Prostate gland (tissue), 2 donors: Measurements from ENCODE around the gene DNAH5. TPM values are rescaled to one million over a fixed set of nuclear protein-coding genes. Genes with fewer than 3 reads are reported as not detected.

ENCODE experiments used
- DNase-seq: peaks from one replicate; pipeline ENCODE4 v3.0.0-alpha.2; 2019; ENCODE audit warnings: low spot score
- H3K27ac ChIP-seq, 2 donors: fragments of 200-600 bp; sonication (generic); 2 replicates each; pipeline ENCODE4 v1.5.1; 2017 to 2019
- H3K27me3 ChIP-seq: fragments of 200-600 bp; sonication (generic); replicated peaks from 2 replicates; pipeline ENCODE4 v1.5.1; 2019; ENCODE audit not compliant: insufficient read depth
- H3K36me3 ChIP-seq, 2 donors: fragments of 200-600 bp; sonication (generic); 1 replicate in 1 of 2; 2 replicates in 1 of 2; pipeline versions ENCODE4 v1.5.1 to v1.8.1; 2017 to 2019
- H3K4me1 ChIP-seq: fragments of 200-600 bp; sonication (generic); replicated peaks from 2 replicates; pipeline ENCODE4 v1.5.1; 2019
- H3K4me3 ChIP-seq, 2 donors: fragments of 200-600 bp; sonication (generic); 2 replicates each; pipeline ENCODE4 v1.5.1; 2017 to 2019
- H3K9me3 ChIP-seq: fragments of 200-600 bp; sonication (generic); 2 replicates; pipeline ENCODE4 v1.5.1; 2017
- POLR2A ChIP-seq: fragments of 450-650 bp; IDR thresholded peaks from one replicate; pipeline ENCODE4 v1.6.1; 2016; ENCODE audit warnings: antibody characterized with exemption, mild to moderate bottlenecking
- POLR2AphosphoS5 ChIP-seq: sonication (generic); formaldehyde crosslinking; IDR thresholded peaks from one replicate; pipeline ENCODE4 v1.6.1; 2017; ENCODE audit warnings: antibody characterized with exemption
- whole genome bisulfite sequencing: methylation state at CpG from one replicate; pipeline ENCODE4 v1.1.5; 2018; 5-methylcytosine and 5-hydroxymethylcytosine counted together
- intact Hi-C: fragments of 100-400 bp; cut with DNase I; formaldehyde crosslinking; loops from one replicate; pipeline ENCODE4 v1.14.2; 2022
- total RNA-seq, 2 donors: library from RNA; depleted of rRNA; stranded (reverse); fragments of >200 nt; gene quantifications; one replicate each; pipeline ENCODE4 v1.1.0, GENCODE V29; 2016
- TF ChIP-seq, protein P1 (sequence below), 4 experiments: fragments of 200-600 bp in 2 of 4; fragments of 450-650 bp in 2 of 4; sonication (generic) in 2 of 4; IDR thresholded peaks; 1 replicate in 3 of 4; 2 replicates in 1 of 4; pipeline ENCODE4 v1.5.1; 2016 to 2019; ENCODE audit warnings: antibody characterized with exemption in 4 of 4, mild to moderate bottlenecking in 2 of 4, moderate library complexity in 2 of 4

DNAH5 gene, protein sequence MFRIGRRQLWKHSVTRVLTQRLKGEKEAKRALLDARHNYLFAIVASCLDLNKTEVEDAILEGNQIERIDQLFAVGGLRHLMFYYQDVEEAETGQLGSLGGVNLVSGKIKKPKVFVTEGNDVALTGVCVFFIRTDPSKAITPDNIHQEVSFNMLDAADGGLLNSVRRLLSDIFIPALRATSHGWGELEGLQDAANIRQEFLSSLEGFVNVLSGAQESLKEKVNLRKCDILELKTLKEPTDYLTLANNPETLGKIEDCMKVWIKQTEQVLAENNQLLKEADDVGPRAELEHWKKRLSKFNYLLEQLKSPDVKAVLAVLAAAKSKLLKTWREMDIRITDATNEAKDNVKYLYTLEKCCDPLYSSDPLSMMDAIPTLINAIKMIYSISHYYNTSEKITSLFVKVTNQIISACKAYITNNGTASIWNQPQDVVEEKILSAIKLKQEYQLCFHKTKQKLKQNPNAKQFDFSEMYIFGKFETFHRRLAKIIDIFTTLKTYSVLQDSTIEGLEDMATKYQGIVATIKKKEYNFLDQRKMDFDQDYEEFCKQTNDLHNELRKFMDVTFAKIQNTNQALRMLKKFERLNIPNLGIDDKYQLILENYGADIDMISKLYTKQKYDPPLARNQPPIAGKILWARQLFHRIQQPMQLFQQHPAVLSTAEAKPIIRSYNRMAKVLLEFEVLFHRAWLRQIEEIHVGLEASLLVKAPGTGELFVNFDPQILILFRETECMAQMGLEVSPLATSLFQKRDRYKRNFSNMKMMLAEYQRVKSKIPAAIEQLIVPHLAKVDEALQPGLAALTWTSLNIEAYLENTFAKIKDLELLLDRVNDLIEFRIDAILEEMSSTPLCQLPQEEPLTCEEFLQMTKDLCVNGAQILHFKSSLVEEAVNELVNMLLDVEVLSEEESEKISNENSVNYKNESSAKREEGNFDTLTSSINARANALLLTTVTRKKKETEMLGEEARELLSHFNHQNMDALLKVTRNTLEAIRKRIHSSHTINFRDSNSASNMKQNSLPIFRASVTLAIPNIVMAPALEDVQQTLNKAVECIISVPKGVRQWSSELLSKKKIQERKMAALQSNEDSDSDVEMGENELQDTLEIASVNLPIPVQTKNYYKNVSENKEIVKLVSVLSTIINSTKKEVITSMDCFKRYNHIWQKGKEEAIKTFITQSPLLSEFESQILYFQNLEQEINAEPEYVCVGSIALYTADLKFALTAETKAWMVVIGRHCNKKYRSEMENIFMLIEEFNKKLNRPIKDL (N-terminal part only)
- 1 to 10 TPM; 3.7 to 6.8 TPM for total RNA-seq

DNA sequence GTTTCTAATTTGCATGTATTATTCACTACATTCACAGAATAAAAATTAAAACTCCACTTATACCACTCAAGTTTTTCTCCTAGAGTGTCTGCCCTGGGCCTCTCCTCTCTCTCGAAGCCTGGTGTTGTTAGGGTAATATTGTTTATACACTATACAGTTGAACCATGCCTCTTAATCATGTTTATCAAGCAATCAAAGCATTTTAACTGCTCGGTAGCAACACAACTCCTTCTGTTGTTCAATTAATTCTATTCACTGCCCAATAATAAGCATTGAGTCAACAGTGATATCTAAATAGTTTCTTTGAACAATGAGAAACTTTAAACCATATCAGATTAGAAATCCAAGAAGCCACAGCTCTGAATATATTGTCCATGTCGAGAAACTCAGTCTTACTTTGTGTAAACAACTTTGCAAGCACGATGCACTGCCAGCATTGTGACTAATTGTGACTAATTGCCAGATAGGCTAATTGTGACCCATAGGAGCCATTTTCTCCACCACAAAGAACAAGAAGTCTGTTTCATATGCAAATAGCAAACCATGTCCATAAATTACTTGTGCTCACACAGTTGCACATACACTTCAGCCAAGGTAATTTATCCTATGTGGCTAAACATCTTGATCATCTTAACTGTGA lies at the start of gene DNAH5:
Gene DNAH5 (minus strand): TSS at position 129 of the 640 bp plus-strand sequence. CDS start 250 bp downstream, outside the sequence.
- Histone ChIP-seq H3K27me3 (no peaks in the 10 kb centered on the region), H3K4me1 (no peaks in the 10 kb centered on the region), H3K27ac (peak within 1 kb of the TSS in 1 of 2 donors; percentile 17), H3K36me3 (no peaks in the 10 kb centered on the region), H3K9me3 (no peaks in the 10 kb centered on the region), H3K4me3 (no peak within 1 kb of the TSS)
- intact Hi-C loops: no loop called here
- WGBS: 13% methylated on average over 4 of the region's 4 CpGs
- no peak for DNase-seq
- TF ChIP-seq, protein P1, sequence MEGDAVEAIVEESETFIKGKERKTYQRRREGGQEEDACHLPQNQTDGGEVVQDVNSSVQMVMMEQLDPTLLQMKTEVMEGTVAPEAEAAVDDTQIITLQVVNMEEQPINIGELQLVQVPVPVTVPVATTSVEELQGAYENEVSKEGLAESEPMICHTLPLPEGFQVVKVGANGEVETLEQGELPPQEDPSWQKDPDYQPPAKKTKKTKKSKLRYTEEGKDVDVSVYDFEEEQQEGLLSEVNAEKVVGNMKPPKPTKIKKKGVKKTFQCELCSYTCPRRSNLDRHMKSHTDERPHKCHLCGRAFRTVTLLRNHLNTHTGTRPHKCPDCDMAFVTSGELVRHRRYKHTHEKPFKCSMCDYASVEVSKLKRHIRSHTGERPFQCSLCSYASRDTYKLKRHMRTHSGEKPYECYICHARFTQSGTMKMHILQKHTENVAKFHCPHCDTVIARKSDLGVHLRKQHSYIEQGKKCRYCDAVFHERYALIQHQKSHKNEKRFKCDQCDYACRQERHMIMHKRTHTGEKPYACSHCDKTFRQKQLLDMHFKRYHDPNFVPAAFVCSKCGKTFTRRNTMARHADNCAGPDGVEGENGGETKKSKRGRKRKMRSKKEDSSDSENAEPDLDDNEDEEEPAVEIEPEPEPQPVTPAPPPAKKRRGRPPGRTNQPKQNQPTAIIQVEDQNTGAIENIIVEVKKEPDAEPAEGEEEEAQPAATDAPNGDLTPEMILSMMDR (IDR thresholded peaks at IDR 0.05): no peak
- TF ChIP-seq POLR2A: no peak
- no peak for TF ChIP-seq POLR2AphosphoS5

DNA sequence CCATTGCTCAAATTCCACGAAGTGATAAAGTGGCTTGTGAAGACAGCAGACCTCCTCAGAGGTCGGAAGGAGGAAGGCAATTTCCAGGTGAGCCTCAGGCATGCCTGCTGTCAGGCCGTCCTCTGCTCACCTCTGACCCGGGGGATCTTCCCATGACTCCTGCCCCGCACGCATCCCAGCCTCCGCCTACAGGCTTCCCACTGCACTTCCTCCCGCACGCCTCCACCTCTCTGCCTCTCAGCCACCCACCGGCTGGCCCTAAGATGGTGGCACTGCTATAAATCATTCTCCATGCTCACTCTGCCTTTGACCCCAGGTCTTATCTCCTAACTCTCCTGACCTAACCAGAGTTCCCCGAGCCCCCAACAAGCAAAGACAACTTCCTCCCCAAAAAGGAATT lies 49.4 kb upstream of the DNAH5 start:
- DNase-seq: no peak
- Histone ChIP-seq H3K36me3 (no peaks in the 10 kb centered on the region), H3K9me3 (no peaks in the 10 kb centered on the region), H3K4me3 (no peak overlapping the region), H3K27ac (no peak overlapping the region), H3K27me3 (no peaks in the 10 kb centered on the region), H3K4me1 (no peaks in the 10 kb centered on the region)
- intact Hi-C loops: loop anchor here (5.0 kb wide), 1 partner anchor 358 kb away; no protein-coding TSS in a partner anchor
- TF ChIP-seq POLR2A (no peak), POLR2AphosphoS5 (no peak)
- TF ChIP-seq, protein P1 (IDR thresholded peaks at IDR 0.05): no peak
- WGBS: 90% methylated on average over 11 of the region's 11 CpGs

DNA sequence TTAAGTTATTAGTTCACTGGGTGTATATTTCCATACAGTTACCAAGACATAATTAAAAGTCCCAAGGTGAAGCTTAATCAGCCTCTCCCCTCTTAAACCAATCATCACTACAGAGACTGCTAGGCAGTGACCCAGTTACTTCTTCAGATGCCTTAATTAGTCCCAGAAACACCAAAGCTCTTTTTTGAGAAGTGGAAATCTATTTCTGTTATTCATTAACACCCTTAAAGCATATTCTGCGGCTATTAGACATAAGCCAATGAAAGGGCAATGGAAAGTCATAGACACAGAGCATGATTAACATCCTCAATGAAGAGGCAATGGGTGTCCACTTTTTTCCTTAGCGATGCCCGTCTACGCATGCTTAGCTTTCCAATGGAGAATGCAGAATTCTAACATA lies 48.3 kb upstream of the DNAH5 start:
- H3K27ac ChIP-seq: no peak overlapping the region
- no peak overlapping the region for H3K4me3 ChIP-seq
- no peaks in the 10 kb centered on the region for H3K4me1 ChIP-seq
- TF ChIP-seq POLR2A (no peak), POLR2AphosphoS5 (no peak)
- TF ChIP-seq, protein P1 (IDR thresholded peaks at IDR 0.05): no peak
- H3K36me3 ChIP-seq: no peaks in the 10 kb centered on the region
- no peak for DNase-seq
- no peaks in the 10 kb centered on the region for H3K27me3 ChIP-seq
- over 99% methylated on average over 4 of the region's 4 CpGs for WGBS
- H3K9me3 ChIP-seq: no peaks in the 10 kb centered on the region
- intact Hi-C loops: loop anchor here (5.0 kb wide), 1 partner anchor 360 kb away; no protein-coding TSS in a partner anchor

DNA sequence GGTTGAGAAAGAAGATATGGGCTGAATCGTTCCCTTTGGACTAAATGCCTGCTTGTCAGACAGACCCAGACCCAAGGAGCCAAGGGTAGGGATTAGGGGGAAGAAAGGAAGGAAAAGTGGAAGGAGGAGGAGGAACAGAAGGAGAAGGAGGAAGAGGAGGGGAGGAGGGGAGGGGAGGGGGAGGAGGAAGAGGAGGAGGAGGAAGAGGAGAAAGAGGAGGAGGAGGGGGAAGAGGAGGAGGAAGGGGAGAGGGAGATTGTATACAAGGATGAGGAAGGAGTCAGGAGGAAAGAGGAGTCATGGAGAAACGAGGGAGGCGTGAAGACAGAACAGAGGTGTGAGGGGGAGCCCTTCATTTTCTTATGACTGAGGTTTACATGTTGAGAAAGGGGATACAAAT lies 46.9 kb upstream of the DNAH5 start:
- intact Hi-C loops: loop anchor here (5.0 kb wide), 1 partner anchor 361 kb away; no protein-coding TSS in a partner anchor
- Histone ChIP-seq H3K27me3 (no peaks in the 10 kb centered on the region), H3K27ac (no peak overlapping the region), H3K4me3 (no peak overlapping the region), H3K36me3 (no peaks in the 10 kb centered on the region), H3K9me3 (no peaks in the 10 kb centered on the region), H3K4me1 (no peaks in the 10 kb centered on the region)
- 59% methylated on average over 3 of the region's 3 CpGs for WGBS
- TF ChIP-seq, protein P1 (IDR thresholded peaks at IDR 0.05): no peak
- no peak for TF ChIP-seq POLR2A
- no peak for TF ChIP-seq POLR2AphosphoS5
- no peak for DNase-seq
